Lower leg skin (tissue), 4 donors: ENCODE measurements around the gene TLX1. TPM values are rescaled to one million over a fixed set of nuclear protein-coding genes. Genes with fewer than 3 reads are reported as not detected.

Source experiments
- DNase-seq, 2 donors: peaks; one replicate each; pipeline ENCODE4 v3.0.0-alpha.2; 2019; ENCODE audit warnings: low spot score in 2 of 2
- H3K4me3 ChIP-seq: fragments of 200-600 bp; sonication (generic); 2 replicates; pipeline ENCODE4 v1.5.1; 2017; ENCODE audit warnings: mild to moderate bottlenecking, low read depth; ENCODE audit not compliant: poor library complexity, severe bottlenecking
- CTCF ChIP-seq, 3 donors: fragments of 450-650 bp; IDR thresholded peaks; one replicate each; pipeline ENCODE4 v1.5.1; 2016; ENCODE audit warnings: antibody characterized with exemption in 3 of 3, mild to moderate bottlenecking in 3 of 3, moderate library complexity in 2 of 3
- POLR2A ChIP-seq, 2 donors: fragments of 450-650 bp; IDR thresholded peaks; one replicate each; pipeline ENCODE4 v1.6.1; 2016 to 2017; ENCODE audit warnings: antibody characterized with exemption in 2 of 2, mild to moderate bottlenecking in 1 of 2, moderate library complexity in 1 of 2
- WGBS, 2 donors: methylation state at CpG; one replicate each; pipeline ENCODE4 v1.1.5; 2018; 5-methylcytosine and 5-hydroxymethylcytosine counted together
- intact Hi-C: fragments of 100-400 bp; cut with DNase I; formaldehyde crosslinking; loops from one replicate; pipeline ENCODE4 v1.15.0; 2023; ENCODE audit warnings: low total_unique reads
- total RNA-seq, 4 donors: library from RNA; depleted of rRNA; stranded (reverse); fragments of >200 nt; gene quantifications; one replicate each; pipeline ENCODE4 v1.1.0, GENCODE V29; 2016

The TLX1 gene
- under 1 TPM in 2 of 4 donors, not detected in 2; 0.15 to 0.25 TPM for total RNA-seq

GRCh38 chr10:101130984-101131961, at the start of gene TLX1:
TSS of gene TLX1 (plus strand) at chr10:101131300. CDS start at chr10:101131542, 242 bp downstream.
- no peak for TF ChIP-seq CTCF (IDR thresholded peaks at IDR 0.05)
- no peak for TF ChIP-seq POLR2A (IDR thresholded peaks at IDR 0.05)
- DNase-seq, result peak in 1 of 2 donors; percentile 67
- intact Hi-C loops, result no loop called here
- 3 to 4% methylated on average over 36 to 47 of the region's 83 CpGs for WGBS, 2 donors
- H3K4me3 ChIP-seq, result no peak within 1 kb of the TSS

GRCh38 chr10:101085846-101086245, 45.3 kb upstream of the TLX1 start:
- intact Hi-C loops, result no loop called here
- 60 to 66% methylated on average over 6 of the region's 6 CpGs for WGBS, 2 donors
- H3K4me3 ChIP-seq, result no peak overlapping the region
- TF ChIP-seq CTCF (IDR thresholded peaks at IDR 0.05) (no peak), POLR2A (IDR thresholded peaks at IDR 0.05) (no peak)
- no peak for DNase-seq

- no peak for DNase-seq
- WGBS, 2 donors, result 23 to 25% methylated on average over 10 of the region's 10 CpGs
- no peak overlapping the region for H3K4me3 ChIP-seq
- intact Hi-C loops, result no loop called here
- TF ChIP-seq POLR2A (IDR thresholded peaks at IDR 0.05) (no peak), CTCF (IDR thresholded peaks at IDR 0.05) (no peak)
Measured at GRCh38 chr10:101087376-101087775, 43.7 kb upstream of the TLX1 start.

GRCh38 chr10:101087965-101088364, 43.1 kb upstream of the TLX1 start:
- H3K4me3 ChIP-seq, result no peak overlapping the region
- TF ChIP-seq POLR2A (IDR thresholded peaks at IDR 0.05), result no peak
- TF ChIP-seq CTCF (IDR thresholded peaks at IDR 0.05), result no peak
- 12 to 15% methylated on average over 14 of the region's 14 CpGs for WGBS, 2 donors
- DNase-seq, result no peak
- intact Hi-C loops, result no loop called here

- H3K4me3 ChIP-seq, result no peak overlapping the region
- 68 to 74% methylated on average over 8 to 11 of the region's 11 CpGs for WGBS, 2 donors
- intact Hi-C loops, result no loop called here
- no peak for DNase-seq
- TF ChIP-seq POLR2A (IDR thresholded peaks at IDR 0.05) (no peak), CTCF (IDR thresholded peaks at IDR 0.05) (no peak)
Measured at GRCh38 chr10:101089520-101090299, 41.4 kb upstream of the TLX1 start.
